ENCODE data around the gene SUGCT. TPM values are rescaled to one million over a fixed set of nuclear protein-coding genes. Genes with fewer than 3 reads are reported as not detected.

Gene SUGCT
- total RNA-seq, 3 donors from 2014 or later (not counting 1 experiment from before 2014, with no cell fraction given) = 0.40 to 0.59 TPM; not detected in 1

- Histone ChIP-seq H3K9me3 (ENCODE audit: control insufficient read depth, insufficient read depth, low read length) (peaks cover 4% of the 10 kb centered on the region), H3K4me1 (ENCODE audit: control insufficient read depth, insufficient read depth, low read length) (no peaks in the 10 kb centered on the region), H3K4me3 (ENCODE audit: low read length) (no peak overlapping the region), H3K27me3 (ENCODE audit: control insufficient read depth, insufficient read depth, low read length) (no peaks in the 10 kb centered on the region), H3K27ac (ENCODE audit: low read length) (no peak overlapping the region), H3K36me3 (ENCODE audit: control insufficient read depth, insufficient read depth, low read length) (no peaks in the 10 kb centered on the region)
- intact Hi-C loops (cut with micrococcal nuclease) = no loop called here
- no peaks in the 10 kb centered on the region for H3K4me1 Mint-ChIP-seq
- no peak for DNase-seq
- no peak for ATAC-seq
- peaks cover 0 to 5% of the 10 kb centered on the region in 2 donors for H3K9me3 Mint-ChIP-seq
- WGBS (ENCODE audit: insufficient coverage) = 89% methylated on average over 1 of the region's 1 CpG
- TF ChIP-seq, protein P1, sequence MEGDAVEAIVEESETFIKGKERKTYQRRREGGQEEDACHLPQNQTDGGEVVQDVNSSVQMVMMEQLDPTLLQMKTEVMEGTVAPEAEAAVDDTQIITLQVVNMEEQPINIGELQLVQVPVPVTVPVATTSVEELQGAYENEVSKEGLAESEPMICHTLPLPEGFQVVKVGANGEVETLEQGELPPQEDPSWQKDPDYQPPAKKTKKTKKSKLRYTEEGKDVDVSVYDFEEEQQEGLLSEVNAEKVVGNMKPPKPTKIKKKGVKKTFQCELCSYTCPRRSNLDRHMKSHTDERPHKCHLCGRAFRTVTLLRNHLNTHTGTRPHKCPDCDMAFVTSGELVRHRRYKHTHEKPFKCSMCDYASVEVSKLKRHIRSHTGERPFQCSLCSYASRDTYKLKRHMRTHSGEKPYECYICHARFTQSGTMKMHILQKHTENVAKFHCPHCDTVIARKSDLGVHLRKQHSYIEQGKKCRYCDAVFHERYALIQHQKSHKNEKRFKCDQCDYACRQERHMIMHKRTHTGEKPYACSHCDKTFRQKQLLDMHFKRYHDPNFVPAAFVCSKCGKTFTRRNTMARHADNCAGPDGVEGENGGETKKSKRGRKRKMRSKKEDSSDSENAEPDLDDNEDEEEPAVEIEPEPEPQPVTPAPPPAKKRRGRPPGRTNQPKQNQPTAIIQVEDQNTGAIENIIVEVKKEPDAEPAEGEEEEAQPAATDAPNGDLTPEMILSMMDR (IDR thresholded peaks at IDR 0.05) = no peak
- no peak overlapping the region for H3K27ac Mint-ChIP-seq
- H3K27me3 Mint-ChIP-seq (ENCODE audit: low read depth in 2 of 2) = no peaks in the 10 kb centered on the region
- H3K4me3 Mint-ChIP-seq = no peak overlapping the region
- H3K36me3 Mint-ChIP-seq = no peaks in the 10 kb centered on the region
These were observed 283.6 kb downstream of the SUGCT start for GRCh38 chr7:40418448-40418847.

DNA sequence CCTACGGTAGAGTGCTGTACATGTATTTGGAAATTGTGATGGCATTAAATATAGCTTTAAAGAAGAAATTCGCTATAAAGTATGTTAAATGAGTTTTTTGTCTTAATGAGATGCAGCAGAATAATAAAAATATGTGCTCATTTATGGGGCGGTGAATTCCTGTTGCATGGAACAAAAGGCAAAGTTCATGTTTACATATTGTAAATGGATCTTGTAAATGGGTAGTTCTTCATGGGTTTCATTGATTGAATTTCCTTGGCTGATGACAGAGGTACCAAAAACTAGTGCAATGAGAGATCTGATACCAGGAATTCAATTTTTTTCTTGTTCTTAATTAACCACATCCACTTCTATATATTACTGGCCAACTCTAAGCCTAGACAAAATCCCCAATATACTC is 284.2 kb downstream of the SUGCT start:
- intact Hi-C loops (cut with micrococcal nuclease) = no loop called here
- WGBS (ENCODE audit: insufficient coverage) = 90% methylated on average over 3 of the region's 3 CpGs
- Histone ChIP-seq H3K4me3 (ENCODE audit: low read length) (no peak overlapping the region), H3K9me3 (ENCODE audit: control insufficient read depth, insufficient read depth, low read length) (peaks cover 4% of the 10 kb centered on the region), H3K36me3 (ENCODE audit: control insufficient read depth, insufficient read depth, low read length) (no peaks in the 10 kb centered on the region), H3K4me1 (ENCODE audit: control insufficient read depth, insufficient read depth, low read length) (no peaks in the 10 kb centered on the region), H3K27ac (ENCODE audit: low read length) (no peak overlapping the region), H3K27me3 (ENCODE audit: control insufficient read depth, insufficient read depth, low read length) (no peaks in the 10 kb centered on the region)
- TF ChIP-seq, protein P1 (IDR thresholded peaks at IDR 0.05) = no peak
- Mint-ChIP-seq H3K4me3 (no peak overlapping the region), H3K9me3 (peaks cover 0 to 5% of the 10 kb centered on the region in 2 donors), H3K27me3 (ENCODE audit: low read depth in 2 of 2) (no peaks in the 10 kb centered on the region), H3K27ac (no peak overlapping the region), H3K36me3 (no peaks in the 10 kb centered on the region), H3K4me1 (no peaks in the 10 kb centered on the region)
- no peak for DNase-seq
- ATAC-seq = no peak

DNA sequence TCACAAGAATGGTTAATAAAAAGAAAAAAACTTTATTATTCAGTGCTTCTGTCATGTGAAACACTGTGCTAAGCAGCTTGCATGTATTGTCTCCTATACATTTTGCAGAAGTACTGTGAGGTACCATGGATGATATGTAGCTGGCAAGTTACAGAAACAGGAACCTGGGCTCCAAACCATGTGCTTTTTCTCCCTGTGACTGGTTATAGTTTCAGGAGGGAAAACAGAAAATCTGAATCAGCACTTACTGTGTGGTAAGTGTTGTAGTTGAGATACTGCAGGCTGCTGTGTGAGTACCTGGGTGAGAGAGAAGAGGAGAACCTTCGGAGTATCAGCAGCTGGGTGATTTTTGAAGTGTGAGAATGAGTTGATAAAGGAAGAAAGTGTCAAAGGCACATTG is 285.0 kb downstream of the SUGCT start:
- Histone ChIP-seq H3K27me3 (ENCODE audit: control insufficient read depth, insufficient read depth, low read length) (no peaks in the 10 kb centered on the region), H3K4me1 (ENCODE audit: control insufficient read depth, insufficient read depth, low read length) (no peaks in the 10 kb centered on the region), H3K27ac (ENCODE audit: low read length) (no peak overlapping the region), H3K9me3 (ENCODE audit: control insufficient read depth, insufficient read depth, low read length) (peaks cover 3% of the 10 kb centered on the region), H3K36me3 (ENCODE audit: control insufficient read depth, insufficient read depth, low read length) (no peaks in the 10 kb centered on the region), H3K4me3 (ENCODE audit: low read length) (no peak overlapping the region)
- Mint-ChIP-seq H3K27me3 (ENCODE audit: low read depth in 2 of 2) (no peaks in the 10 kb centered on the region), H3K27ac (no peak overlapping the region), H3K4me1 (no peaks in the 10 kb centered on the region), H3K4me3 (no peak overlapping the region), H3K9me3 (peaks cover 0 to 5% of the 10 kb centered on the region in 2 donors), H3K36me3 (no peaks in the 10 kb centered on the region)
- DNase-seq (no peak), ATAC-seq (no peak)
- TF ChIP-seq, protein P1 (IDR thresholded peaks at IDR 0.05) = no peak
- WGBS (ENCODE audit: insufficient coverage) = no CpG with 5 or more reads among the region's 1 CpG
- intact Hi-C loops (cut with micrococcal nuclease) = no loop called here

GRCh38 chr7:40421433-40421832 is 286.6 kb downstream of the SUGCT start:
- no peaks in the 10 kb centered on the region for H3K36me3 Mint-ChIP-seq
- no peak for DNase-seq
- H3K4me1 Mint-ChIP-seq = no peaks in the 10 kb centered on the region
- intact Hi-C loops (cut with micrococcal nuclease) = no loop called here
- Histone ChIP-seq H3K4me3 (ENCODE audit: low read length) (no peak overlapping the region), H3K27ac (ENCODE audit: low read length) (no peak overlapping the region), H3K36me3 (ENCODE audit: control insufficient read depth, insufficient read depth, low read length) (no peaks in the 10 kb centered on the region), H3K27me3 (ENCODE audit: control insufficient read depth, insufficient read depth, low read length) (no peaks in the 10 kb centered on the region), H3K4me1 (ENCODE audit: control insufficient read depth, insufficient read depth, low read length) (no peaks in the 10 kb centered on the region), H3K9me3 (ENCODE audit: control insufficient read depth, insufficient read depth, low read length) (no peaks in the 10 kb centered on the region)
- H3K27me3 Mint-ChIP-seq (ENCODE audit: low read depth in 2 of 2) = no peaks in the 10 kb centered on the region
- no peak overlapping the region for H3K4me3 Mint-ChIP-seq
- 90% methylated on average over 1 of the region's 1 CpG for WGBS (ENCODE audit: insufficient coverage)
- peaks cover 0 to 5% of the 10 kb centered on the region in 2 donors for H3K9me3 Mint-ChIP-seq
- ATAC-seq = no peak
- TF ChIP-seq, protein P1 (IDR thresholded peaks at IDR 0.05) = no peak
- no peak overlapping the region for H3K27ac Mint-ChIP-seq
